HK-2 (cell line): ENCODE data around the gene SLC7A6.

Experiments
- DNase-seq: peaks from one replicate; pipeline ENCODE4 v3.0.0-alpha.2; 2018; ENCODE audit not compliant: unreplicated experiment

Gene SLC7A6

DNA sequence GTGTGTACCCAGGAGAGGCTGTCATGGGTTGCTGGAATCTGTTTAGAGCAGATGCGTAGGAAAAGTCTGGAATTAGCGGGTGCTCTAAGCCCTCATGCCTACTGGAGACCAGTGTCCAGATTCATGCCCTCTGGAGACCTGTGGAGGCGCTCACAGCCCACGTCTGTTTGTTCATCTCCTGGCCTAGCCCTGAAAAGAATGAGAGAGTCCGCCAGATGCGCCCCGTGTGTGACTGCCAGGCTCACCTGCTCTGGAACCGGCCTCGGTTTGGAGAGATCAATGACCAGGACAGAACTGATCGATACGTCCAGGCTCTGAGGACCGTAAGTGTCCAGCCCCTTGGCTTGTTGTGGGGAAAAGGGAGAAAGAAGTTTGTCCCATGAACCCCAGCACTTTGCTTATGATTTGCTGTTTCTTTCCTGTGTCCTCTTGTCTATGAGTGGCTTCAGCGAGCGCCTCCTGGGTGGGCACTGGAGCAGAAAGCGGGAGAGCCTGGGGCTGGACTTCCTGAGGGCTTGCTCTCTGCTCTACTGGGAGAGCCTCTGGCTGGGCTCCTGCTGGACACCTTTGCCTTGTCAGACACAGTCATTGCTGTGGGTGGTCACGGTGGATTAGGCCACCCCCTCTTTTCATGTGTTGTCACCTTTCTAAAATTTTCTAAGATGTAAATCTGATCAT lies 81.8 kb downstream of the SLC7A6 start:
- DNase-seq: no peak

DNA sequence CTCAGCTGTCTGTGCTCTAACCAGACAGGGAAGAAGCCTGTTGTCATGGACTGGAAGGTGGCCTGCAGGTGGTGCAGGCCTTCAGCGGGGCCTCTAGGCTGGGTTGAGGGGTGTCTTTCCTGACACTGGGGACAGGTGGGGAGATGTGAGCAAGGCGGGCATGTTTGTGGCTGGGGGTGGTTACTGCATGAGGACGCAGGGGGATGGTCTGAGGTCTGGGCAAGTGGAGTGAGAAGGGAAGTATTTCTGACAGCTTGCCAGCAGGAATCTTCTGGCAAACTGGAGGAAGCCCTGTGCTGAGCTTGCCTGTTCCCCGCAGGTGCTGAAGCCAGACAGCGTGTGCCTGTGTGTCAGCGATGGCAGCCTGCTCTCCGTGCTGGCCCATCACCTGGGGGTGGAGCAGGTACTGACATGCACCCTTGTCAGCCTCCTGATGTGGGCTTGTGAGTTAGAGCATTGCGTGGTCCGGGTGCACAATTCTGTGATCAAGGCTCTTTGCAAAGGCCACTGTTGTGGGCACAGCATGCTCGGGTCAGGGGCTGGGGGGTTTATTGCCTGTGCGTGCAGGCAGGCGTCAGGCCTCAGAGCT lies 82.7 kb downstream of the SLC7A6 start:
- DNase-seq: no peak

DNA sequence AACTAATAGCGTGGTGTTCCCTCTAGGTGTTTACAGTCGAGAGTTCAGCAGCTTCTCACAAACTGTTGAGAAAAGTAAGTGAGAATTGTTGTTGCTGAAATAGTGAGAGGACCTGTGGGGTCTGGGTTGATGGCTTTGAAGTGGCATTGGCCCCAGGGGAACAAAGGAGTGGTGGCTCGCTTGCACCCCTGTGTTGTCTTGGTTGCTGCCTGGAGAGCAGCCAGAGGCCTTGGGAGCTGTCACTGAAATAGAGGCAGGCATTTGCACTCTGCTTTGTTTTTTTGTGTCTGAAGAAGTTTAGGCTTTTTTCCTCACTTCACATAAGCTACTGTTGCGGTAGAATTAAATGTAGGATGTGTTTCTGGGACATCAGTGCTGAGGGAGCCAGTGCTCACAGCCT lies 83.3 kb downstream of the SLC7A6 start:
- DNase-seq: no peak

DNA sequence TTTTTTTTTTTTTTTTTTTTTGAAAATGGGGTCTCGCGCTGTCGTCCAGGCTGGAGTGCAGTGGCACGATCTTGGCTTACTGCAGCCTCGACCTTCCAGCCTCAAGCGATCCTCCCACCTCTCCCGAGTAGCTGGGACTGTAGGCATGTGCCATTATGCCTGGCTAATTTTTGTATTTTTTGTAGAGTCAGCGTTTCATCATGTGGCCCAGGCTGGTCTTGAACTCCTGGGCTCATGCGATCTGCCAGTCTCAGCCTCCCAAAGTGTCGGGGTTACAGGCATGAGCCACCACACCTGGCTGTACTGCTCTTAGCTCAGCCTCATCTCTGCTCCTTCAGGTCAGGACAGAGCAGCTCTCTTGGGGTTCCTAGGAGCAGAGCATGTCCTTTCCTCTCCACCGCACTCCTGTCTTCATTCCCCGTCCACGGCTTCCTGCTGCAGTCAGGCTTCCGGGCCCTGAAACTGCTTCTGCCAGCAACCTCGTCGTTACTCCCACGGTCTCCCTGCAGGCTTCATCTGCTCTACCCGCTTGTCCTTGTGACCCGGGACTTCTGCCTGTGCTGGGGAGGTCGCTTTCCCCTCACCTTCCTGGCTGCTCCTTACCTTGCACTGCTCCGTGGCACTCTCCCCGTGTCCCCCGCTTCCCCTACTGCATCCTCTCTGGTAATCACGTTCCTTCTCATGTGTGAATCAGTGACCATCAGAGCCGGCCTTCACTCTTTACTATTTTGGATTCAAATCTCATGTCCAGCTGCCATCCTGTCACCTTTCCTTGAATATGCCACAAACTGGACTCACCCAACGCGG lies 84.5 kb downstream of the SLC7A6 start:
- DNase-seq: no peak

- DNase-seq: no peak
Measured at GRCh38 chr16:68349838-68350410, 85.6 kb downstream of the SLC7A6 start.

DNA sequence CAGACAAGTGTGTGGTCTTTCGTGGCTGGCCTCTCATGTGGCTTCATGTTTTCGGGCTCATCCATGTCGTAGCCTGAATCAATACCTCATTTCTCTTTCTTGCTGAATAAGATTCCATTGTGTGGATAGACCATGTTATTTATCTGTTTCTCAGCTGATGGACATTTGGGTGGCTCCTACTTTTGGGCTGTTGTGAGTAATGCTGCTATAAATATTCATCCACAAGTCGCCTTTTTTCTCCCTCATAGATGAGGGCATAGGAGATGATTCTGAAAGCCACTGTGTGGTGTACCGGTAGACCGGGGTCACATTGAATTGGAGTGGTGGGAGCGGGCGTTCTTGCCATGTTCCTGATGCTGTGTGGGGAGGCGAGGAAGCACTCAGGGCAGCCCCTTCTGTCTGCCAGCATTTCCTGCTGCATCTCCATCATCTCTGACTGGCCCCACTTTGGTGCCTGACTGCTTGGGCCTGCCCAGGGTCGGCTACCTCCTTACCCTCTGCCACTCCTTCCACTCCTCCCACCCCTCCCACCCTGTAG lies 86.6 kb downstream of the SLC7A6 start:
- DNase-seq: no peak
